ENCODE data around the gene CFAP58. TPM values are rescaled to one million over a fixed set of nuclear protein-coding genes. Genes with fewer than 3 reads are reported as not detected.

The CFAP58 gene
- total RNA-seq, 4 donors from 2014 or later: 0.71 to 1.6 (median 1.0) TPM

GRCh38 chr10:104331208-104331838, 22.3 kb upstream of the CFAP58 start:
- Histone ChIP-seq H3K4me1 (peaks cover 100% of the 10 kb centered on the region in 4 donors), H3K27me3 (no peaks in the 10 kb centered on the region), H3K4me3 (peak overlapping the region; percentile 11 to 22 (median 18)), H3K27ac (replicated peaks in 1 of 4) (peak overlapping the region; percentile 97 to 100 (median 98)), H3K9me3 (no peaks in the 10 kb centered on the region), H3K36me3 (peaks cover 0 to 21% (median 3%) of the 10 kb centered on the region in 4 donors)
- intact Hi-C loops (cut with DNase I): no loop called here
- no peak for TF ChIP-seq CTCF (IDR thresholded peaks at IDR 0.05)
- TF ChIP-seq POLR2AphosphoS5 (IDR thresholded peaks at IDR 0.05): peak in 1 of 2 donors; percentile 73
- WGBS: 14% methylated on average over 1 of the region's 9 CpGs
- no peak for DNase-seq (ENCODE audit: extremely low spot score)

GRCh38 chr10:104332243-104333031, 21.2 kb upstream of the CFAP58 start:
- TF ChIP-seq CTCF (IDR thresholded peaks at IDR 0.05) (no peak), POLR2AphosphoS5 (IDR thresholded peaks at IDR 0.05) (peak; percentile 10 to 22), POLR2A (IDR thresholded peaks at IDR 0.05; ENCODE audit: low read depth) (no peak), EP300 (IDR thresholded peaks at IDR 0.05) (no peak)
- DNase-seq (ENCODE audit: extremely low spot score): no peak
- 72% methylated on average over 11 of the region's 11 CpGs for WGBS

GRCh38 chr10:104333032-104333727, 20.5 kb upstream of the CFAP58 start:
- Histone ChIP-seq H3K4me3 (no peak overlapping the region), H3K27ac (replicated peaks in 1 of 4) (peak overlapping the region; percentile 97 to 100 (median 98)), H3K36me3 (peaks cover 0 to 21% (median 3%) of the 10 kb centered on the region in 4 donors), H3K27me3 (no peaks in the 10 kb centered on the region), H3K4me1 (peaks cover 83 to 91% (median 87%) of the 10 kb centered on the region in 4 donors), H3K9me3 (no peaks in the 10 kb centered on the region)
- intact Hi-C loops (cut with DNase I): no loop called here
- TF ChIP-seq CTCF (IDR thresholded peaks at IDR 0.05): no peak
- TF ChIP-seq POLR2AphosphoS5 (IDR thresholded peaks at IDR 0.05): no peak
- no peak for TF ChIP-seq EP300 (IDR thresholded peaks at IDR 0.05)
- TF ChIP-seq POLR2A (IDR thresholded peaks at IDR 0.05; ENCODE audit: low read depth): no peak
- DNase-seq (ENCODE audit: extremely low spot score): no peak
- WGBS: 70% methylated on average over 12 of the region's 13 CpGs

More at GRCh38 chr10:104332243-104333031, 21.2 kb upstream of the CFAP58 start:
- H3K4me1 ChIP-seq: peaks cover 90 to 98% (median 94%) of the 10 kb centered on the region in 4 donors
- intact Hi-C loops (cut with DNase I): no loop called here
- H3K9me3 ChIP-seq: no peaks in the 10 kb centered on the region
- H3K4me3 ChIP-seq: no peak overlapping the region
- H3K36me3 ChIP-seq: peaks cover 0 to 21% (median 3%) of the 10 kb centered on the region in 4 donors
- H3K27me3 ChIP-seq: no peaks in the 10 kb centered on the region
- H3K27ac ChIP-seq (replicated peaks in 1 of 4): peak overlapping the region; percentile 97 to 100 (median 98)

GRCh38 chr10:104333728-104334373, 19.8 kb upstream of the CFAP58 start:
- Histone ChIP-seq H3K27ac (replicated peaks in 1 of 4) (peak overlapping the region; percentile 97 to 100 (median 98)), H3K9me3 (no peaks in the 10 kb centered on the region), H3K27me3 (no peaks in the 10 kb centered on the region), H3K4me1 (peaks cover 76 to 85% (median 80%) of the 10 kb centered on the region in 4 donors), H3K36me3 (peaks cover 0 to 21% (median 3%) of the 10 kb centered on the region in 4 donors), H3K4me3 (peak overlapping the region in 1 of 4 donors; percentile 3)
- intact Hi-C loops (cut with DNase I): no loop called here
- WGBS: 55% methylated on average over 8 of the region's 15 CpGs
- no peak for TF ChIP-seq CTCF (IDR thresholded peaks at IDR 0.05)
- TF ChIP-seq POLR2AphosphoS5 (IDR thresholded peaks at IDR 0.05): peak in 1 of 2 donors; percentile 24
- no peak for DNase-seq (ENCODE audit: extremely low spot score)
